HG03280 (cell line): Measurements from ENCODE around the gene ZNF862.
"Not testable (repeated sequence)": the region's sequence is repeated elsewhere in the genome, so short reads cannot be mapped to it uniquely, and the experiment has no call there.

ENCODE experiments used
- ATAC-seq: cut with Tn5 transposase; IDR thresholded peaks from one replicate; pipeline ENCODE4 v1.9.1; 2021; ENCODE audit warnings: mild to moderate bottlenecking, moderate library complexity; ENCODE audit not compliant: unreplicated experiment

ZNF862 gene

DNA sequence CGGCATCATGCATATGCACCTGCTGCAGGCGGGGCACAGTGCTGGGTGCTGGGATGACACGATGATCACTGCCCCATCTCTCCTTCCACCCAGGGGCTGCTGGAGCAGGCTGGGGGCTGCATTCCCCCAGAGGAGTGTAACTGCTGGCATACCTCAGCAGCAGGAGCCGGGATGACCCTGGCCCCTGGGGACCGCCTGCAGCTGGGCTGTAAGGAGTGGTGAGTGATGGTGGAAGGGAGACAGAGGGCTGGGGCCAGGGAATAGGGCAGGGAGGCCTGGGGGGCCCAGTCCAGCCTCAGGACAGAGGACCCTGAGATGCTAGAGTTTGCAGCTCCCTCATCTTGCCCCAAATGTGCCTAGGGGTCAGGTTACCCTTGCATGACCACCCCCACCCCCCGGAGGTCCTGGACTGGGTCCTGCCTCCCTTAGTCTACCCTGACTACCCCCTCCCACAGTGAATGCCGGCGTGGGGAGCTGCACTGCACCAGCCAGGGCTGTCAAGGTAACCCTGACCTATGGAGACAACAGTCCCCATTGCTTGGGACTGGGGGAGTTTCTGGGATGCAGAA lies 14.5 kb upstream of the ZNF862 start:
- ATAC-seq: no peak

DNA sequence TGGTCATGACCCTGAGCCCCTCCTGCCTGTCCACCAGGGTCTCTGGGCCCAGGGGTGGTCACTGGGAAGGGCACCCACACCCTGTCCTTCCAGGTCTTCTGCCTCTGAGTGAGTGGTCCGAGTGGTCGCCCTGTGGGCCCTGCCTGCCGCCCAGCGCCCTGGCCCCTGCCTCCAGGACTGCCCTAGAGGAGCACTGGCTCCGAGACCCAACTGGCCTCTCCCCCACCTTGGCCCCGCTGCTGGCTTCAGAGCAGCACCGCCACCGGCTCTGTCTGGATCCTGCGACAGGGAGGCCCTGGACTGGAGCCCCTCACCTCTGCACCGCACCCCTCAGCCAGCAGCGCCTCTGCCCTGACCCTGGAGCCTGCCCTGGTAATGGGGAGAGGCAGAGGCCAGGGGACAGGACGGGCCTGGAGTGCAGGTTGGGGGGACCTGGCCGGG lies 13.9 kb upstream of the ZNF862 start:
- no peak for ATAC-seq

DNA sequence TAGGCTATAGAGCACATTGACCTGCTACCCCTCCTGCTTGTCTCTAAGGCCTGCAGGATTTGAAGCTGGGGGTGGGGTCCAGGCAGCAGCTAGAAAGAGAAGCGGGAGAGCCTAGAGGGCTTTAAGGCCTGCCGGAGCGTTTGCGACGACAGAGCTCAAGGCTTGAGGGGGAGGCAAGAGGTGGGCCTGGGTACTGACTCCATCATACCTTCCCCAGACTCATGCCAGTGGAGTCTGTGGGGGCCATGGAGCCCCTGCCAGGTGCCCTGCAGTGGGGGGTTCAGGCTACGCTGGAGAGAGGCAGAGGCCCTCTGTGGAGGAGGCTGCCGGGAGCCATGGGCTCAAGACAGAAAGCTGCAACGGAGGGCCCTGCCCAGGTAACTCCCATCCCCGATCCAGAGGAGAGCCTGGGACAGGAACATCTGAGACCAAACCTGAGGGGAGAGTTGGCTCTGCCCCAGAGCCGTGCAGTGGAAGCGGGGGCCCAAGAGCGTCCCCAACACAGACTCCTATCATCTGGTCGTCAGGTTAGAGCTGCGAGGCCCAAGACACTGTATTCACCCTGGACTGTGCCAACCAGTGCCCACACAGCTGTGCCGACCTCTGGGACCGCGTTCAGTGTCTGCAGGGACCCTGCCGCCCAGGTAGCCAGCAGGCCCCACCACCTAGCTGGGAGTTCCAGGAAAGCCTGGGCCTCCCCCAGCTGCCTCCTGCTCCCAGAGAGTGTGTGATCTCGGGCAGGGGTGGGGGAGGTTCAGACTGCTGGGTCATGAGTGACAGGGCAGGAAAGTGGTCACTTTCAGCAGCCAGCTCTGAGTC lies 13.2 kb upstream of the ZNF862 start:
- ATAC-seq: no peak

DNA sequence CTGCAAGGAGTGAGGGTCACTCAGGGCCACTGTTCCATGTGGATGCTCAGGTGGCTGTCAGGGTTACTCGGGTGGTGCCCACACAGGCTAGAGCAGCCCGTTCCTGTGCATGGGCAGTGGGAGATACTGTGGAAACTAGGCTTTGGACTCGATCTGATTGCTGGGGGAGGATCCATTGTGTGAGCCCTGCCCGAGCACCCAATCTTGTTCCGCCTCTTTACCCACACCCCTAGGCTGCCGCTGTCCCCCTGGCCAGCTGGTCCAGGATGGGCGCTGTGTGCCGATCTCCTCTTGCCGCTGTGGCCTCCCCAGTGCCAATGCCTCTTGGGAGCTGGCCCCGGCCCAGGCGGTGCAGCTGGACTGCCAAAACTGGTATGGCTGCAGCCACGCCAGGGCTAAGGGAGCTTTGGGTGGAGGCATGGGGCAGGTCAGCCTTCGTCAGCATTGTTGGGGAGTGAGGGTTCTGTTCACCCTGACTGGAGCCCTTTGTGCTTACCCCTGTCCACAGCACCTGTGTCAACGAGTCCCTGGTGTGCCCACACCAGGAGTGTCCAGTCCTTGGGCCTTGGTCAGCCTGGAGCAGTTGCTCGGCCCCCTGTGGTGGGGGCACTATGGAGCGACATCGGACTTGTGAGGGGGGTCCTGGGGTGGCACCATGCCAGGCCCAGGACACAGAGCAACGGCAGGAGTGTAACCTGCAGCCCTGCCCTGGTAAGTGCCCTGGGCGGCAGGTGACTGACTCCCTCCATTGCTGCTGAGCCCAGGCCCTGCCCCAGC lies 12.4 kb upstream of the ZNF862 start:
- no peak for ATAC-seq

DNA sequence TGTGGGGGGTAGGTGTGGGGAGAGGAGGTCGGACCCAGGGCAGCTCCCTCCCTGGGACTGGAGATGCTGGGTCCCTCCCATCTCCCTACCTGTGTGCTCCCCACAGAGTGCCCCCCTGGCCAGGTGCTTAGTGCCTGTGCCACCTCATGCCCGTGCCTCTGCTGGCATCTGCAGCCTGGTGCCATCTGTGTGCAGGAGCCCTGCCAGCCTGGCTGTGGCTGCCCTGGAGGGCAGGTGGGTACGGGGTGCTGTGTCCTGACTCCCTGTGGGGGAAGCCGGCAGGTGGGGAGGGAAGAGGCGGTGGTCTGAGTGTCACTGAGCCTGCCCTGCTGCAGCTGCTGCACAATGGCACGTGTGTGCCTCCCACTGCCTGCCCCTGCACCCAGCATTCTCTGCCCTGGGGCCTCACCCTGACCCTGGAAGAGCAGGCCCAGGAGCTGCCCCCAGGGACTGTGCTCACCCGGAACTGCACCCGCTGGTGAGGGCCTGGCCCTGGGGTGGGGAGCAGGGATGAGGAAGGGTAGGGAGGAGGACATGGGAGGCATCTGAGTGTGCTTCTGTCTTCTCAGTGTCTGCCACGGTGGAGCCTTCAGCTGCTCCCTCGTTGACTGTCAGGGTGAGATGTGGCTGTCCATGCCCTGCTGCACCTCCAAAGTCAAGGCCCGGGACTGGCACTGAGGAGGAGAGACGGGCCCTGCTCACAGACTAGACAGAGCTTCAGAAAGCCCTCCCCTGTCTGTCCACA lies 11.7 kb upstream of the ZNF862 start:
- ATAC-seq: no peak

DNA sequence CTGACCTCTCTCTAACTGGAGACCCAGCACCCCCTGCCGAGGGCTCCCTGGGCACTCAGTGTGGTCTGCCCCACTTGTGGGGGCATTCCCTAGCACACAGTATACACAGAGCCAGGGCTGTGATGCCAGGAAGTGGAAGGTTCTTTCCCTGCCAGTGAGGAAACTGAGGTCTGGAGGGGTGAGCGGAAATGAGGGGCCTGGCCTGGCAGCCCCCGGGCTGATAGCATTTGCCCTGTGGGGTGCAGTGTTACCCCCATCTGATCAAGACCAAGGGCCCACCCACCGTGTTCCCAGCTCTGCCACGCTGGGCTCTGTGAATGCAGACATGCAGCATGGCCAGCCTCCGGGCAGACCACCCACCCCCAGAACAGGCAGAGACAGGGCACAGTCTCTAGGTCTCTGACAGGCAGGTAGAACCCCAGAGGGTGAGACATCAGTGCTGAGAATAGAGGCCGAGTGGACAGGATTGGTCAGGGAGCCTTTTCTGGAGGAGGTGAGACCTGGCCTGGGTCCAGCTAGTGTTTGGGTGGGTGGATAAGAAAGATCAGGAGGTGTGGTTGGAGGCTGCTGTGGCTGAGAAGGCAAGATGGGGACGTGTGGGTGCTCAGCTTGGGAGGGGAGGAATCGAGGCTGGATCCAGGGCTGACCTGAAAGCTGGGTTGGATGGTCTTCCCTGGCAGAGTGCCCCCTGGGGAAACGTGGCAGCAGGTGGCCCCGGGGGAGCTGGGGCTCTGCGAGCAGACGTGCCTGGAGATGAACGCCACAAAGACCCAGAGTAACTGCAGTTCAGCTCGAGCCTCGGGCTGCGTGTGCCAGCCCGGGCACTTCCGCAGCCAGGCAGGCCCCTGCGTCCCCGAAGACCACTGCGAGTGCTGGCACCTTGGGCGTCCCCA lies 10.8 kb upstream of the ZNF862 start:
- ATAC-seq: no peak

DNA sequence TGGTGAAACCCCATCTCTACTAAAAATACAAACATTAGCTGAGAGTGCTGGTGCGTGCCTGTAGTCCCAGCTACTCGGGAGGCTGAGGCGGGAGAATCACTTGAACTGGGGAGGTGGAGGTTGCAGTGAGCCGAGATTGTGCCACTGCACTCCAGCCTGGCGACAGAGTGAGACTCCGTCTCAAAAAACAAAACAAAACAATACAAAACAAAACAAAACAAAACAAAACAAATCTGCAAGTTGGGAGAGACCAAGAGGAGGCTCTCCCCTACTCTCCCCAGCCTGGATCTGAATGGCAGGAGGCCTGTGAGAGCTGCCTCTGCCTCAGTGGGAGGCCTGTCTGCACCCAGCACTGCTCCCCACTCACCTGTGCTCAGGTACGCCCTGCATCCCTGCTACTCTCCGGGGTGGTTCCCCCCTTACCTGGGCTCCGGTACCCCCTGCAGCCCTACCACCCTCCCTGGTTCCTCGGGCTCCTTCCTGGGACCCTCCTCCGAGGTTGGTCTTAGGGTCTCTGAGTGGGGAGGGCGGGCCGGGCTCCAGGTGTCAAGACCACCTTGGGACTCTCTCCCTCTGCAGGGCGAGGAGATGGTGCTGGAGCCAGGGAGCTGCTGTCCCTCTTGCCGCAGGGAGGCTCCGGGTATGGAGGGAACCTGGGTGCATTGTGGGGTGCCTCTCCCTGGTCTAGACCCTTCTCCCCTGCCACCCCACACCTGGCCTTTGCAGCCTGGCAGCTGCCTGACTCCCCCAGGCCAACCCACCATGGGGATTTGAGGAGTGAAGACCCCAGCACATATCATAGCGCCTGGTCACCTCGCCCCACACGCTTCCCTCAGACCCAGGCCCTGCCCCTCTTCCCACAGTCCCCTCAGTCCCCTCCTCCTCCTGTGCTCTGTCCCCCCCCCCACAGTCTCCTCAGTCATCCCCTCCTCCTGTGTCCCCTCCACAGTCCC lies 9.5 kb upstream of the ZNF862 start:
- ATAC-seq: no peak

DNA sequence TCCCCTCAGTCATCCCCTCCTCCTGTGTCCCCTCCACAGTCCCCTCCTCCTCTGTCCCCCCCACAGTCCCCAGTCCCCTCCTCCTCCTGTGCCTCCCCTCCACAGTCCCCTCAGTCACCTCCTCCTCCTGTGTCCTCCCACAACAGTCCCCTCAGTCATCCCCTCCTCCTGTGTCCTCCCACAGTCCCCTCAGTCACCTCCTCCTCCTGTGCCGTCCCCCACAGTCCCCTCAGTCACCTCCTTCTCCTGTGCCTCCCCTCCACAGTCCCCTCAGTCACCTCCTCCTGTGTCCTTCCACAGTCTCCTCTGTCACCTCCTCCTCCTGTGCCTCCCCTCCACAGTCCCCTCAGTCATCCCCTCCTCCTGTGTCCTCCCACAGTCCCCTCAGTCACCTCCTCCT lies 7.6 kb upstream of the ZNF862 start:
- ATAC-seq: not testable (repeated sequence)

DNA sequence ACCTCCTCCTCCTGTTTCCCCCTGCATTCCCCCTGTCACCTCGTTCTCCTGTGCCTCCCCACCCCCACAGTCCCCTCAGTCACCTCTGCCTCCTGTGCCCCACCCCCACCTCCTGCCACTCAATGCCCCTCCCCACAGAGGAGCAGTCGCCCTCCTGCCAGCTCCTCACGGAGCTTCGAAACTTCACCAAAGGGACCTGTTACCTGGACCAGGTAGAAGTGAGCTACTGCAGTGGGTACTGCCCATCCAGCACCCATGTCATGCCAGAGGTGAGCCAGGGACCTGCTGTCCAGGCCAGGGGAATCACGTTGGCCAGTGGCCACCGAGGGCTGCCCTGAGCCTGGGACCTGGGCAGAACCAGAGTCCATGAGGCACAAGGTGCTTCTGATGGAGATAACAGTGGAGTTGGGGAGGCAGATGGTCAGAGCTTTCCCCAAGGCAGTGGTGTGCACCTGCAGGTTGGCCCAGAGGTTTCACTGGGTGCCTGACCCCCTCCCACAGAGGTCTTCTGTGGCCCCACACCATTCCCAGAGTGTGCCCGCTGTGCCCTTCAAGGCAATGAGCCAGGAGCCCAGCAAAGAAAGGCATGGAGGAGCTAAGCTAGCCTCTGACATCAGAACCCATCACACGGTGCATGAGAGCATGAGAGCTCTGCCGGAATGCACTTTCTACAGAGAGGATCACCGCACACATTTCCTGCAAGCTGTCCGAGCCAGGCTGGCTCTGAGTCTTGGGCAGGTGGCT lies 7.0 kb upstream of the ZNF862 start:
- no peak for ATAC-seq

DNA sequence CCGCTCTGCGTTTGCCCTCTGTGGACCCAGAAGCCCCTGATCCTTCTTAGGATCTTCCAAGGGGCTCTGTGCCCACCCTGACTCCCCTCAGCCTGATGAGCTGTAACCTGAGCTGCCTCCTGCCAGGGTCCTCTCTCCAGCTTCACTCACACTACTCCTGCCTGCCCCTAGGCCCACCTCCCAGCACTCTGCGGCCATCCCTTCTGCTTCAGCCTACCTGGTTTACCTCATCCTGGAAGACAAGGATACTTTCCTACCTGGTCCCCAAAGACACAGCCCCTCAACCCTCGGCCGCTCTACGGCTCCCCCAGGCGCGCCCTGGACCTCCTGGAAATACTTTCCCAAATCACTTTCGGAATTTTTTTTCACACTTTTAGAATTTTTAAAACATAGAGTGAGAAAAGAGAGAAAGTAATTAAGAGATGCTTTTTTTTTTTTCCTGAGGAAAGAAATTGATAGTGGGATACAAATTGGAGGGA lies 6.4 kb upstream of the ZNF862 start:
- ATAC-seq: no peak

DNA sequence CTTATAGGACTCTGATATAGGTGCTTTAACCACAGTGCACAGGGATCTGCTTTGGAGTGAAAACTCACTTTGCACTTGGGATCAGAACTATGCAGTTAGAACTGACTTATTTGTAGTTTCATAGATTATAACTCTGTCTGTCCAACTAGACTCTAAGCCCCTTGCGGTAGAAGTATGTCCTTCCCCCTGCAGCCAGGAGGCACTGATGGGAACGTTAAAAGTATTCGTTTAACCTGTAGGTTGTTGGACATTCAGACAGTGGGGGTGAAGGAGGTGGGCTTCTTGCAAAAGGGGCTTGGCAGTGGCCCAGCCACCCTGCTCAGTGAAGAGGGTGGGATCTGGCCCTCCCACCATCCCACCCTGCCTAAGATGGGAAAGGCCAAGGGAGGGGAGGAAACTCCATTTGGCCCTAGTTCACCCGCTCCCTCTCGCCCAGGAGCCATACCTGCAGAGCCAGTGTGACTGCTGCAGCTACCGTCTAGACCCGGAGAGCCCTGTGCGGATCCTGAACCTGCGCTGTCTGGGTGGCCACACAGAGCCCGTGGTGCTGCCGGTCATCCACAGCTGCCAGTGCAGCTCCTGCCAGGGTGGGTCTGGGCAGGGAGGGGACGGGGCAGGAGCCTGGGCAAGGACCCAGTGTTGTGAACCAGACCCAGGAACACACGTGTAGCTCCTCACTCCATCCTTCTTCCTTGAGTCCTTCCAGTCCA lies 5.7 kb upstream of the ZNF862 start:
- ATAC-seq: no peak

DNA sequence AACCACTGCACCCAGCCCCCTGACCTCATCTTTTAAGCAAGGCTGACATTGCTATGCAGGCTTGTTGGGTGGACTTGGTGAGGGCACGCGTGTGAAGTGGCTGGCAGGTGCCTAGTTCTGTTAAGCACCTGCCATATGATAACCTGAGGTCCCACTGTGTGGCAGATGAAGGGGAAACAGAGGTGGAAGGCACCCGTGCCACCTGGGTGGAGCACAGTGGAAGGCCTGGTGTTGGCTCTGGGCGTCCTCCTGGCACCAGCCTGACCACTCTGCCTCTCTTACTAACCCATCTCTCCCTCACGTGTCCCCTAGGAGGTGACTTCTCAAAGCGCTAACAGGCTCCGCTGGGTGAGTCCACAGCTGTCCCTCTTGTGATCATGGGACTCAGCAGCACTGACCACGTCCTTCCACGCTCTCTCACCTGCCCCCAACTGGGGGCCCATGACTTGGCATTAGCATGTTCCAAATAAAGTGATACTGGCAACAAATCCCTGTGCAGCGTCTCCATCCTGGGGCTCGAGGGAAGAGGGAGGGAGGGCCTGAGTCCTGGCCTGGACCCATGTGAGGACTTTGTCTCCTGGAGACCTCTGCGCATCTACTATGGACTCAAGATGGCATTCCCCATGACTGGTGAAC lies 4.6 kb upstream of the ZNF862 start:
- no peak for ATAC-seq

DNA sequence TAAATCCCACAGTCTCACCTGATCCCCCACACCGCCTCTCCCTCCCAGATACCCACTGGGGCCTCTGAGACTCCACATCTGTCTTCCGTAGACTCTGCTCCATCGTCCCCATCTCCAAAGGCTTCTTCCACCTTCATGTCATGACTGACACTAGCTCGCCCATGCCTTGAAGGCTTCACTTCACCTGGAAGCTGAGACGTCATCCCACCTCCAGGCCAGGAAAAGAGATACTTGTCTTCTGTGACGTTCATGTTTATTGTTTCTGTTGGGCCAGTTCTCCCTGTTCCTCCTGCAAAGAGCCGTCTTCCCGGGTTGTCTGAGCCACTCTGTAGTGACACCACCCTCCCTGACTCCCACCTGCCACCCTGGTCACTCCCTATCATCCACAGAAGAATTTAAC lies 3.6 kb upstream of the ZNF862 start:
- ATAC-seq: no peak

DNA sequence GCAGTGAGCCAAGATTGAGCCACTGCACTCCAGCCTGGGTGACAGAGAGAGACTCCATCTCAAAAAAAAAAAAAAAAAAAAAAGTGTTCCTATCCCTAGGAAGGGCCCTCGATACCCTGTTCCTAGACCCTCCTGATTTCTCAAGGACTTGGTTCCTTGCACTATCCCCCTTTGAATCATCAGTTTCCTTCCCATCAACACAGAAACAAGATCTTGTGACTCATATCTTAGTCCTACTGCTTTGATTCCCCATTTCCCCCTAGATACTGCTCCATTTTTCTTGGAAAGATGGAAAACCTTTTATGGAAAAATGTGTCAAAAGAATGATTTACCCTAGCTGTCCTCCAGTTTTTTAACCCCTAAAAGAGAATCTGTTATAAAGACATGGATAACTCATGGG lies 1.7 kb upstream of the ZNF862 start:
- no peak for ATAC-seq

DNA sequence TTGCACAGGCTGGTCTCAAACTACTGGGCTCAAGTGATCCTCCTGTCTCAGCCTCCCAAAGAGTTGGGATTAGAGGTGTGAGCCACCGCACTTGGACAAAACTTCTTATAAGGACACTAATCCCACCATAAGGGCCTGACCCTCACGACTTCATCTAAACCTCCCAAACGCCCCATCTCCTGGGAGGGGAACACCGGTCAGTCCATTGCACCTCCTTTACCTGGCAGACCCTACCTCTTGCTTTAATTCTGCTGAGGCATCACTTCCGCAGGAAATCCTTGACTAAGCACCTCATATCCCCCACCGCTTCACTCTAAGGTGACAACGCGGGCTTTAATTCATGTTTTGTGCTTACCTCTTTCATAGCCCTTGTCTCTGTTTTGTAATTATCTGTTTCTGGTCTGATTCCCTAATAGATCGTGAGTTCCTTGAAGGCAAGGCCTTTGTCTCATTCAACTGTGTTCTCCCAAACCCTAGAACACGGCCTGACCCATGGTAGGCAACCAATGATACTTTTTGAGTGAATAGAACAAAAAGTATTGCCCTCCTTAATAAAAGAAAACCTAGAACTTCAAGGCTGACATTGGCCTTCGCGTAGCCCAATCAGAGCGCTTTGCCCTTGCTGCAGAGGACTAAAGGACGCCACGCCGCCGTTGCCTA lies 481 bp upstream of the ZNF862 start:
- ATAC-seq: no peak

DNA sequence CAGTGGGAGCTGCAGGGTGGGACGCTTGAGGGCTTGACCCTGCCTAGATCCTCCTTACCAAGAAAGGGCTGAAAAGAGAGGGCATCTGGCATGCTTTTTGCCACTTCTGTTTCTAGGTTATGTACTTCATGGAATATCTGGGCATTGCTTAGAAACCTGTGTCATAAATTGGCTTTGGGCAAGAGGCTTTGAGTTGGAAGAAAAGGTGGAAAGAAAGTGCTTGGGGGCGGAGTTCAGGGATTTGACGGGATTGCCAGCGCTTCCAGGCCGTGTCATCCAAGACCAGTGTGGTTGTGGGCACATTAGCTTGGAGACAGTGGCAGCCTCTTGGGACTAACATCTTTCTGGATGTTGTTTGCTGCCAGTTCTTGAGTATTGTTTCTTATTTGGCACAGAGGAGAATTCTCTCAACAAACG lies 825 bp downstream of the ZNF862 start:
- ATAC-seq: no peak

DNA sequence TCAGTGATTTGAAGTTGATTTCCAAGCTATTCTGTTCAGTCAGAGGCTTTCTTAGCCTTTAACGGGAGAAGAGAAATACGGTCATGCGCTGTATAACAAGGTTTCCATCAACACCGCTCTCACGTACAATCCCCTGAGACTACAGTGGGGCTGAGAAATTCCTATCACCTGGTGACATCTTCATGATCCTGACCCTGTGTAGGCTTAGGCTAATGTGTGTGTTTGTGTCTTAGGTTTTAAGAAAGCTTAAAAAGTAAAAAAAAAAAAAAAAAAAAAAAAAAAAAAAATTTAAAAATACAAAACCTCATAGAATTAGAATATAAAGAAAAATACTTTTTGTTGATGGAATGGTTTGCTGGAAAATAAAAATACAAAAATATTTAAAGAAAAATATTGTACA lies 1.8 kb downstream of the ZNF862 start:
- no peak for ATAC-seq
